ENCODE data around the gene NUDC.

Gene NUDC

DNA sequence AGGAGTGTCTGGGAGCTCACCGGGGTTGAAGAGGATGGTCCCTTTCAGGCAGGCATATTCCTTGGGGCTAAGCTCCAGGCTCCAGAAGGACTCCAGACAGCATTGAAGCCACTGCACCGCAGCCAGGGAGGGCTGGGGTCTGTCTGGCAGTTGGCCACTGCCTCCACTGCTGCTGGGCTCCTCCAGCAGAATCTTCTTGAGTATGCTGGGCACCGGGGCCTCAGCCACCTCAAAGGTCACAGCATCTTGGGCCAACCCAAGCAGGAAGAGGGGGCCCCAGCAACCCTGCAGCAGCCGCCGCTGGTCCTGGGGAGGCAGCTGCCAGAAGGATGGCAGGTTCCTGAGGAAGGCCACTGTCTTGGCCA, 8.2 kb upstream of the NUDC start:
- Histone ChIP-seq H3K36me3 (ENCODE audit: control insufficient read depth, insufficient read depth, low read length) (no peaks in the 10 kb centered on the region), H3K27me3 (ENCODE audit: control insufficient read depth, insufficient read depth, low read length) (no peaks in the 10 kb centered on the region), H3K27ac (ENCODE audit: low read depth, low read length) (no peak overlapping the region), H3K9ac (ENCODE audit: low read depth, low read length) (no peak overlapping the region), H3K9me3 (ENCODE audit: control insufficient read depth, insufficient read depth, low read length) (no peaks in the 10 kb centered on the region), H3K4me1 (ENCODE audit: control insufficient read depth, insufficient read depth, low read length) (no peaks in the 10 kb centered on the region), H3K4me3 (ENCODE audit: low read depth, low read length) (no peak overlapping the region)

DNA sequence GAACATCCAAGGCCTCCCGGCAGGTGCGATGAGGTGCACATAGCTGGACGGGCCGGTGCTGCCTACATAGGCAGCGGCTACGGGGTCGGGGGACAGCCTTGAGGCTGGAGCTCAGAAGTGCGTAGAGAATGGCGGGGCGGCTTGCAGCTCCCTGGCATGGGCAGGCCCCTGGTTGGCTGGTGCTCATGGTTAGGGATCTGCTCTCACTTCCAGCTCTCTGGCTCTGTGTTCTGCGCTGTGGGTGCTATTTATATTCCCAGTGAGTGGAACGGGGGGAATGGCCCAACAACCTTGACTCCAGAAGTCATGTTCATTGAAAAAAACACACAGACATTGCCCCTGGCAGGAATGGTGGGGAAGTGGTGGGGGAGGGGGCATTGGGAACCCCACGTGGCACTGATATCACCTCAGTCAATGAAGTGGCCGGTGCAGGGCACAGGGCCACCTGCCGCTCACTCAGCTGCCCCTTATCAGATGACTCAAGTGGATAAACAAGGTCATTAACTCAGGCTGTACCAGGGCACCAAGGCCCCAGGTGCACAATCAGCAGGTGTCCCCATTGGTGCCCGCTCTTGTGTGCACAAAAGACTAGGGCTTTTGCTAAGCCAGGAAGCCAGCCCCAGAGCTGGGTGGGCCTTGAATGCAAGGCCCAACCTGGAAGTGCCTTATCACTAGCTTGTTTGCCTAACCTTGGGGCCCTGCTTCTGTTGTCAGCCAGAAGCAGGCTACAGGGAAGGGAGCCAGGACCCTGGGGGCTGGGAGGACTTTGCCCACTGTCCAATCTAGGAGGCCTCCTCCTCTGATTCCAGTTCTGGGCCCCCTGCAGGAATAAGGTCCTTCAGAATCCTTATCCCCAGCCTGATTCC, 7.6 kb upstream of the NUDC start, which contains the start of gene NR0B2:
NR0B2 (minus strand) TSS at position 222 of the 866 bp plus-strand sequence; CDS start at position 187, 35 bp downstream.
- no peaks in the 10 kb centered on the region for H3K9me3 ChIP-seq (ENCODE audit: control insufficient read depth, insufficient read depth, low read length)
- H3K4me1 ChIP-seq (ENCODE audit: control insufficient read depth, insufficient read depth, low read length): no peaks in the 10 kb centered on the region
- H3K4me3 ChIP-seq (ENCODE audit: low read depth, low read length): no peak within 1 kb of the TSS
- H3K27me3 ChIP-seq (ENCODE audit: control insufficient read depth, insufficient read depth, low read length): no peaks in the 10 kb centered on the region
- H3K36me3 ChIP-seq (ENCODE audit: control insufficient read depth, insufficient read depth, low read length): no peaks in the 10 kb centered on the region
- H3K9ac ChIP-seq (ENCODE audit: low read depth, low read length): no peak within 1 kb of the TSS
- peak within 1 kb of the TSS; percentile 7 for H3K27ac ChIP-seq (ENCODE audit: low read depth, low read length)

DNA sequence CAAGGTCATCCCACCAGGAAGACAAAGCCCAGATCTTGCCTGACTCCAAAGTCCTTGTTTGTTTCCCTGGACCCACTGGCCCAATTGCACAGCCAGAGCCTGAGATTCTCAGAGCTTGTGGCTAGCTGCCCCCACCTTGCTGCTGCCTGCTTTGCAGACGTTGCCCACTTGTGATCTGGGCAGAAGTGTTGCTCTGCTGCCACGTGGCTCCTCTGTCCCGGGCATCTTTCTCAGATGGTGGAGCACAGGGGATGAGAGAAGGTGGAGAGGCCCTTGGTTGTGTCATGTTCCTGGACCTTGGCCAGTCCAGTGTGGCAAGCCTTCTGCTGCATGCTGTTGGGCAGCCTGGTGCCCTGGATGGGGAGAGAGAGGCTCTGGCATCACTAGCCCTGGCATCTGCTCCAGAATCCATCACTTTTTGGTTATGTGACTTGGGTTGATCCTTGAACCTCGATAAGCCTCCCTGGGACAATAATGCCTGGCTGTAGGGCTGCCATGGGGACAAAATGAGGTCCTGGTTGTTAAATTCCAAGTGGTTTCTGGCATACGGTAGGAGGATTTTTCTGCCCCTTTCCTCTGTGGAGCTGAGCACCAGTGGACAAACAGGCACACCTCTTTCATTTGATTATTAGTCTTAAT, 6.2 kb upstream of the NUDC start:
- H3K27ac ChIP-seq (ENCODE audit: low read depth, low read length): no peak overlapping the region
- no peaks in the 10 kb centered on the region for H3K27me3 ChIP-seq (ENCODE audit: control insufficient read depth, insufficient read depth, low read length)
- no peaks in the 10 kb centered on the region for H3K4me1 ChIP-seq (ENCODE audit: control insufficient read depth, insufficient read depth, low read length)
- H3K9me3 ChIP-seq (ENCODE audit: control insufficient read depth, insufficient read depth, low read length): no peaks in the 10 kb centered on the region
- no peaks in the 10 kb centered on the region for H3K36me3 ChIP-seq (ENCODE audit: control insufficient read depth, insufficient read depth, low read length)
- H3K4me3 ChIP-seq (ENCODE audit: low read depth, low read length): no peak overlapping the region
- H3K9ac ChIP-seq (ENCODE audit: low read depth, low read length): no peak overlapping the region

GRCh38 chr1:26921126-26921539, 410 bp upstream of the NUDC start:
- H3K4me1 ChIP-seq (ENCODE audit: control insufficient read depth, insufficient read depth, low read length): peaks cover 9% of the 10 kb centered on the region; the same call in 1 of the 2 replicates
- H3K27me3 ChIP-seq (ENCODE audit: control insufficient read depth, insufficient read depth, low read length): no peaks in the 10 kb centered on the region
- H3K9ac ChIP-seq (ENCODE audit: low read depth, low read length): no peak overlapping the region
- H3K36me3 ChIP-seq (ENCODE audit: control insufficient read depth, insufficient read depth, low read length): peaks cover 27% of the 10 kb centered on the region
- H3K27ac ChIP-seq (ENCODE audit: low read depth, low read length): peak overlapping the region; percentile 38
- peak overlapping the region; percentile 91 for H3K4me3 ChIP-seq (ENCODE audit: low read depth, low read length)
- no peaks in the 10 kb centered on the region for H3K9me3 ChIP-seq (ENCODE audit: control insufficient read depth, insufficient read depth, low read length)

GRCh38 chr1:26922431-26922729, 837 bp downstream of the NUDC start:
- Histone ChIP-seq H3K36me3 (ENCODE audit: control insufficient read depth, insufficient read depth, low read length) (peaks cover 39% of the 10 kb centered on the region), H3K27ac (ENCODE audit: low read depth, low read length) (peak overlapping the region; percentile 2), H3K4me1 (ENCODE audit: control insufficient read depth, insufficient read depth, low read length) (peaks cover 9% of the 10 kb centered on the region; the same call in 1 of the 2 replicates)

GRCh38 chr1:26922901-26923300, 1.4 kb downstream of the NUDC start:
- Histone ChIP-seq H3K4me1 (ENCODE audit: control insufficient read depth, insufficient read depth, low read length) (peaks cover 9% of the 10 kb centered on the region; the same call in 1 of the 2 replicates), H3K36me3 (ENCODE audit: control insufficient read depth, insufficient read depth, low read length) (peaks cover 44% of the 10 kb centered on the region), H3K4me3 (ENCODE audit: low read depth, low read length) (peak overlapping the region; percentile 91), H3K27ac (ENCODE audit: low read depth, low read length) (no peak overlapping the region), H3K9ac (ENCODE audit: low read depth, low read length) (no peak overlapping the region), H3K27me3 (ENCODE audit: control insufficient read depth, insufficient read depth, low read length) (no peaks in the 10 kb centered on the region), H3K9me3 (ENCODE audit: control insufficient read depth, insufficient read depth, low read length) (no peaks in the 10 kb centered on the region)

More at GRCh38 chr1:26922431-26922729, 837 bp downstream of the NUDC start:
- Histone ChIP-seq H3K9me3 (ENCODE audit: control insufficient read depth, insufficient read depth, low read length) (no peaks in the 10 kb centered on the region), H3K4me3 (ENCODE audit: low read depth, low read length) (peak overlapping the region; percentile 91), H3K9ac (ENCODE audit: low read depth, low read length) (peak overlapping the region; percentile 89), H3K27me3 (ENCODE audit: control insufficient read depth, insufficient read depth, low read length) (no peaks in the 10 kb centered on the region)

GRCh38 chr1:26923711-26924110, 2.2 kb downstream of the NUDC start:
- Histone ChIP-seq H3K9ac (ENCODE audit: low read depth, low read length) (no peak overlapping the region), H3K4me3 (ENCODE audit: low read depth, low read length) (no peak overlapping the region), H3K36me3 (ENCODE audit: control insufficient read depth, insufficient read depth, low read length) (peaks cover 52% of the 10 kb centered on the region), H3K4me1 (ENCODE audit: control insufficient read depth, insufficient read depth, low read length) (peaks cover 9% of the 10 kb centered on the region; the same call in 1 of the 2 replicates), H3K27me3 (ENCODE audit: control insufficient read depth, insufficient read depth, low read length) (no peaks in the 10 kb centered on the region), H3K27ac (ENCODE audit: low read depth, low read length) (peak overlapping the region; percentile 6), H3K9me3 (ENCODE audit: control insufficient read depth, insufficient read depth, low read length) (no peaks in the 10 kb centered on the region)

GRCh38 chr1:26932531-26932930, 11.0 kb downstream of the NUDC start:
- Histone ChIP-seq H3K27ac (ENCODE audit: low read depth, low read length) (no peak overlapping the region), H3K9me3 (ENCODE audit: control insufficient read depth, insufficient read depth, low read length) (no peaks in the 10 kb centered on the region), H3K4me3 (ENCODE audit: low read depth, low read length) (no peak overlapping the region), H3K9ac (ENCODE audit: low read depth, low read length) (no peak overlapping the region), H3K27me3 (ENCODE audit: control insufficient read depth, insufficient read depth, low read length) (no peaks in the 10 kb centered on the region), H3K4me1 (ENCODE audit: control insufficient read depth, insufficient read depth, low read length) (no peaks in the 10 kb centered on the region), H3K36me3 (ENCODE audit: control insufficient read depth, insufficient read depth, low read length) (peaks cover 65% of the 10 kb centered on the region)

- Histone ChIP-seq H3K36me3 (ENCODE audit: control insufficient read depth, insufficient read depth, low read length) (peaks cover 63% of the 10 kb centered on the region), H3K4me3 (ENCODE audit: low read depth, low read length) (no peak overlapping the region), H3K27ac (ENCODE audit: low read depth, low read length) (no peak overlapping the region), H3K27me3 (ENCODE audit: control insufficient read depth, insufficient read depth, low read length) (no peaks in the 10 kb centered on the region), H3K9me3 (ENCODE audit: control insufficient read depth, insufficient read depth, low read length) (no peaks in the 10 kb centered on the region), H3K9ac (ENCODE audit: low read depth, low read length) (no peak overlapping the region), H3K4me1 (ENCODE audit: control insufficient read depth, insufficient read depth, low read length) (no peaks in the 10 kb centered on the region)
Measured at GRCh38 chr1:26936823-26937222, 15.3 kb downstream of the NUDC start.

DNA sequence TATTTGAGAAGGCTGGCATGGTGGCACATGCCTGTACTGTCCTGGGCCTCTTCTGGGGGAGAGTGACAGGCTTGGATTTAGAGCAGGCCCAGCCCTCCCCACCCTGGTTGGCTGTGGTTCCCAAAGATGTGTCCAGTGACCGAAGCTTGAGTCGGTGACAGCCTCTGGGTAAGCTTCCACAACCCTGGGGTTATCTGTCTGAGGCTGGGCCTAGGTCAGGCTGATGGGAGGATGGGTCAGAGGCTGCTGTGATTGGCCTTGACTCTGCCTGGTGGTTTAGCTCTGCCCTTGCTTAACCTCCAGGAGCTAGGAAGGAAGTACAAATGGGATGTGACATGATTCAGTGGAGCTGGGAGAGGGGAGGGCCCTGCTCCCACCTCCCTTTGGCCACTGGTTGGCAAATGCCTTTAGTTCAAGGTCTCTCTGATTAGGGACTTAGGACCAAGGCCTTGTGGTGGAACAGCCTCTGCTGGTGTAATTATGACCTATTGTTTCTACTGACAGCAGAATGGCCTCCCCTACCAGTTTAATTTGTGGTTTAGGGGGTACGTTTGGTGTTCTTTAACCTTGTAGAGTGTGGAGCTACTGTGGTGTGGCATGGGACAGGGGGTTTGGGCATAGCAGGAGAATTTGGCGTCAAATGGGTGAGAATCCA, 16.6 kb downstream of the NUDC start:
- H3K9ac ChIP-seq (ENCODE audit: low read depth, low read length): no peak overlapping the region
- H3K27ac ChIP-seq (ENCODE audit: low read depth, low read length): no peak overlapping the region
- no peak overlapping the region for H3K4me3 ChIP-seq (ENCODE audit: low read depth, low read length)
- H3K4me1 ChIP-seq (ENCODE audit: control insufficient read depth, insufficient read depth, low read length): no peaks in the 10 kb centered on the region
- no peaks in the 10 kb centered on the region for H3K27me3 ChIP-seq (ENCODE audit: control insufficient read depth, insufficient read depth, low read length)
- H3K36me3 ChIP-seq (ENCODE audit: control insufficient read depth, insufficient read depth, low read length): peaks cover 68% of the 10 kb centered on the region
- H3K9me3 ChIP-seq (ENCODE audit: control insufficient read depth, insufficient read depth, low read length): no peaks in the 10 kb centered on the region

- H3K4me1 ChIP-seq (ENCODE audit: control insufficient read depth, insufficient read depth, low read length): no peaks in the 10 kb centered on the region
- peaks cover 71% of the 10 kb centered on the region for H3K36me3 ChIP-seq (ENCODE audit: control insufficient read depth, insufficient read depth, low read length)
- no peak overlapping the region for H3K27ac ChIP-seq (ENCODE audit: low read depth, low read length)
- H3K9me3 ChIP-seq (ENCODE audit: control insufficient read depth, insufficient read depth, low read length): no peaks in the 10 kb centered on the region
- H3K27me3 ChIP-seq (ENCODE audit: control insufficient read depth, insufficient read depth, low read length): no peaks in the 10 kb centered on the region
- H3K4me3 ChIP-seq (ENCODE audit: low read depth, low read length): no peak overlapping the region
- no peak overlapping the region for H3K9ac ChIP-seq (ENCODE audit: low read depth, low read length)
Measured at GRCh38 chr1:26938659-26939025, 17.1 kb downstream of the NUDC start.
